Neural progenitor cell (in vitro differentiated cells): ENCODE measurements around the gene C18orf63. TPM values are rescaled to one million over a fixed set of nuclear protein-coding genes. Genes with fewer than 3 reads are reported as not detected.

Experiments used
- DNase-seq: peaks from one replicate; pipeline ENCODE4 v3.0.0-alpha.2; 2016; ENCODE audit warnings: low spot score
- H2AFZ ChIP-seq: fragments of 200-600 bp; sonication (generic); replicated peaks from 2 replicates; pipeline ENCODE4 v1.6.1; 2016; ENCODE audit warnings: antibody characterized with exemption
- H3F3A ChIP-seq: fragments of 200-600 bp; sonication (generic); 2 replicates; pipeline ENCODE4 v1.6.1; 2016; ENCODE audit warnings: antibody characterized with exemption, low read depth
- H3K27ac ChIP-seq: fragments of 200-600 bp; sonication (generic); 2 replicates; pipeline ENCODE4 v1.5.1; 2016; ENCODE audit warnings: mild to moderate bottlenecking
- H3K27me3 ChIP-seq: fragments of 200-600 bp; sonication (generic); 2 replicates; pipeline ENCODE4 v1.6.1; 2016; ENCODE audit warnings: mild to moderate bottlenecking, moderate library complexity
- H3K36me3 ChIP-seq: fragments of 200-600 bp; sonication (generic); 2 replicates; pipeline ENCODE4 v1.5.1; 2016
- H3K4me1 ChIP-seq: fragments of 200-600 bp; sonication (generic); 2 replicates; pipeline ENCODE4 v1.6.1; 2016; ENCODE audit warnings: mixed run types
- H3K4me2 ChIP-seq: fragments of 200-600 bp; sonication (generic); 2 replicates; pipeline ENCODE4 v1.6.1; 2016
- H3K4me3 ChIP-seq: fragments of 200-600 bp; sonication (generic); 2 replicates; pipeline ENCODE4 v1.5.1; 2016
- H3K79me2 ChIP-seq: fragments of 200-600 bp; sonication (generic); 2 replicates; pipeline ENCODE4 v1.6.1; 2016; ENCODE audit warnings: low read depth
- H3K9ac ChIP-seq: fragments of 200-600 bp; sonication (generic); 2 replicates; pipeline ENCODE4 v1.6.1; 2016
- H3K9me3 ChIP-seq: fragments of 200-600 bp; sonication (generic); 2 replicates; pipeline ENCODE4 v1.5.1; 2016; ENCODE audit warnings: low read depth
- H4K20me1 ChIP-seq: fragments of 200-600 bp; sonication (generic); 2 replicates; pipeline ENCODE4 v1.6.1; 2016; ENCODE audit warnings: low read depth
- H3K27ac Mint-ChIP-seq: 3 replicates; pipeline ENCODE4 v1.8.0; 2021; ENCODE audit warnings: mixed read lengths
- H3K27me3 Mint-ChIP-seq: 2 replicates; pipeline ENCODE4 v1.8.0; 2022; ENCODE audit warnings: low read depth, mild to moderate bottlenecking, inconsistent platforms, moderate library complexity, mixed read lengths; ENCODE audit not compliant: insufficient read depth
- H3K36me3 Mint-ChIP-seq: 3 replicates; pipeline ENCODE4 v1.8.0; 2021; ENCODE audit warnings: mixed read lengths
- H3K4me1 Mint-ChIP-seq: 3 replicates; pipeline ENCODE4 v1.8.0; 2021; ENCODE audit warnings: mixed read lengths
- H3K4me3 Mint-ChIP-seq: 3 replicates; pipeline ENCODE4 v1.8.0; 2021; ENCODE audit warnings: mild to moderate bottlenecking, moderate library complexity, mixed read lengths
- H3K9me3 Mint-ChIP-seq: 3 replicates; pipeline ENCODE4 v1.8.0; 2020; ENCODE audit warnings: mixed read lengths
- EZH2 ChIP-seq: fragments of 200-600 bp; sonication (generic); IDR thresholded peaks from 2 replicates; pipeline ENCODE4 v1.6.1; 2017; ENCODE audit warnings: antibody characterized with exemption, mild to moderate bottlenecking, moderate library complexity
- EZH2phosphoT487 ChIP-seq: fragments of 200-600 bp; sonication (generic); IDR thresholded peaks from 2 replicates; pipeline ENCODE4 v1.6.1; 2017; ENCODE audit warnings: antibody characterized with exemption
- total RNA-seq: library from RNA; depleted of rRNA; stranded (reverse); fragments of >200 nt; gene quantifications from 2 replicates; pipeline ENCODE4 v1.2.3, GENCODE V29; 2015; ENCODE audit warnings: low replicate concordance
- TF ChIP-seq, protein P1 (sequence below): fragments of 200-600 bp; sonication (generic); IDR thresholded peaks from 2 replicates; pipeline ENCODE4 v1.5.1; 2017; ENCODE audit warnings: antibody characterized with exemption, mild to moderate bottlenecking

The C18orf63 gene
- total RNA-seq, 1 donor from 2014 or later = not detected

DNA sequence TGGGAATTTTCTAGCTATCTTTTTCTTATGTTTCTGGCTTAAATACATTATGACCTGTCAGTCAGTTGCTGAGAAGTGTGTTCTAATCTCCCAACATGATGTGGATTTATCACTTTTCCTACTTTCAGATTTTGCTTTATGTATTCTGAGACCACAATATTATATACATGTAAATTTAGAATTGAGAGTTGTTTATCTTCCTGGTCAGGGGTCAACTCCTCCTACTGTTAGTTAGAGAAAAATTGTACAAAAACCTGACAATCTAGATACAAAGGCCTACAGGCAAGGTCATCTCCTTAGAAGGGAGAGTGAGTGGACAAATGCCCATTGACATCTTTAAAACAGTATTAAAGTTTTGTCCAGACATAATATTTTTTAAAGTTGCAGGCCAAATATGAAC, 30.6 kb downstream of the C18orf63 start:
- Histone ChIP-seq H4K20me1 (no peaks in the 10 kb centered on the region), H3K9me3 (no peaks in the 10 kb centered on the region), H3K4me1 (no peaks in the 10 kb centered on the region), H3K79me2 (no peaks in the 10 kb centered on the region), H3K27ac (no peak overlapping the region), H3K4me3 (no peak overlapping the region), H3K9ac (no peak overlapping the region), H3K4me2 (no peak overlapping the region), H2AFZ (no peak overlapping the region), H3K27me3 (no peaks in the 10 kb centered on the region), H3F3A (no peaks in the 10 kb centered on the region), H3K36me3 (no peaks in the 10 kb centered on the region)
- peaks cover under 1% of the 10 kb centered on the region for H3K27me3 Mint-ChIP-seq
- TF ChIP-seq, protein P1, sequence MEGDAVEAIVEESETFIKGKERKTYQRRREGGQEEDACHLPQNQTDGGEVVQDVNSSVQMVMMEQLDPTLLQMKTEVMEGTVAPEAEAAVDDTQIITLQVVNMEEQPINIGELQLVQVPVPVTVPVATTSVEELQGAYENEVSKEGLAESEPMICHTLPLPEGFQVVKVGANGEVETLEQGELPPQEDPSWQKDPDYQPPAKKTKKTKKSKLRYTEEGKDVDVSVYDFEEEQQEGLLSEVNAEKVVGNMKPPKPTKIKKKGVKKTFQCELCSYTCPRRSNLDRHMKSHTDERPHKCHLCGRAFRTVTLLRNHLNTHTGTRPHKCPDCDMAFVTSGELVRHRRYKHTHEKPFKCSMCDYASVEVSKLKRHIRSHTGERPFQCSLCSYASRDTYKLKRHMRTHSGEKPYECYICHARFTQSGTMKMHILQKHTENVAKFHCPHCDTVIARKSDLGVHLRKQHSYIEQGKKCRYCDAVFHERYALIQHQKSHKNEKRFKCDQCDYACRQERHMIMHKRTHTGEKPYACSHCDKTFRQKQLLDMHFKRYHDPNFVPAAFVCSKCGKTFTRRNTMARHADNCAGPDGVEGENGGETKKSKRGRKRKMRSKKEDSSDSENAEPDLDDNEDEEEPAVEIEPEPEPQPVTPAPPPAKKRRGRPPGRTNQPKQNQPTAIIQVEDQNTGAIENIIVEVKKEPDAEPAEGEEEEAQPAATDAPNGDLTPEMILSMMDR = no peak
- TF ChIP-seq EZH2phosphoT487 (no peak), EZH2 (no peak)
- no peaks in the 10 kb centered on the region for H3K9me3 Mint-ChIP-seq
- no peak overlapping the region for H3K27ac Mint-ChIP-seq
- DNase-seq = no peak
- no peaks in the 10 kb centered on the region for H3K36me3 Mint-ChIP-seq
- H3K4me3 Mint-ChIP-seq = no peak overlapping the region
- no peaks in the 10 kb centered on the region for H3K4me1 Mint-ChIP-seq

DNA sequence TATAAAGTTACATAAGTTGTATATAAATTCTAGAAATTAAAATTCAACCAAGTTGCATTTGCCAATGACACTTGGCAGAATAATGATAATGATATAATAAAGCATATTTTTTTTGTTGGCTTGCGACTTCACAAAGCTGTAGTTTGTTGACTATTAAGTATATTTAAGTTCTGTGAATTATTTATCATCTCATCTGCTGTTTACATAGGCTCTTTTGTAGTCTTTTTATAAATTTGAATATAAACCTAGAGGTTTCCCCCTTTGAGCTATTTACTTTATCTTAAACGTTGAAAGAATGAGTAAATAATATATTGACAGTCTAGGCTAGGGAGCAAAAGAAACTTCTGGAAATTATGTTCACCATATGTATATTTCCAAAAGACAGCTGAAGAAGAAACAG, 32.9 kb downstream of the C18orf63 start:
- no peaks in the 10 kb centered on the region for H3K4me1 Mint-ChIP-seq
- TF ChIP-seq, protein P1 = no peak
- no peak for TF ChIP-seq EZH2phosphoT487
- no peak for TF ChIP-seq EZH2
- no peak overlapping the region for H3K9ac ChIP-seq
- H3K79me2 ChIP-seq = no peaks in the 10 kb centered on the region
- H3K9me3 ChIP-seq = no peaks in the 10 kb centered on the region
- H3K4me1 ChIP-seq = no peaks in the 10 kb centered on the region
- no peaks in the 10 kb centered on the region for H3K9me3 Mint-ChIP-seq
- no peaks in the 10 kb centered on the region for H3K36me3 Mint-ChIP-seq
- no peak overlapping the region for H3K4me3 ChIP-seq
- H3F3A ChIP-seq = no peaks in the 10 kb centered on the region
- no peaks in the 10 kb centered on the region for H3K36me3 ChIP-seq
- H4K20me1 ChIP-seq = no peaks in the 10 kb centered on the region
- H3K4me3 Mint-ChIP-seq = no peak overlapping the region
- no peak overlapping the region for H3K27ac ChIP-seq
- H3K27ac Mint-ChIP-seq = no peak overlapping the region
- H3K4me2 ChIP-seq = no peak overlapping the region
- DNase-seq = no peak
- H3K27me3 ChIP-seq = no peaks in the 10 kb centered on the region
- H3K27me3 Mint-ChIP-seq = peaks cover 5% of the 10 kb centered on the region
- no peak overlapping the region for H2AFZ ChIP-seq

DNA sequence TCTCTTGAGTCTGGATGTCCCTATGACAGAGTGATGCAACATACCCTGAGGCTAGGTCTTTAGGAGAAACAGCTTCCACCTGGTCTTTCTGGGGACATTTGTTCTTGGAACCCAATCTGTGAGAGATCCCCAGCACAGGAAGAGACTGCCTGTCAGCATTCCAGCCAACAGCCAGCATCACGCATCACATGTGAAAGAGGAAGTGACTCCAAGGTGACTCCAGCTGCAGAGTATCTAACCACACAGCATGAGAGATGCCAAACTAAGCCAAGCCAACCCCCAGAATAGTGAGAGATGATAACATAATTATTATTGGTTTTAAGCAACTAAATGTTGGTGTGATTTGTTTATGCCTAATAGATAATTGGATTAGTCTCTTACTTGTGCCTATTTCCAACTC, 35.7 kb downstream of the C18orf63 start:
- H3K9me3 ChIP-seq = no peaks in the 10 kb centered on the region
- H2AFZ ChIP-seq = no peak overlapping the region
- H3K27me3 Mint-ChIP-seq = peaks cover 5% of the 10 kb centered on the region
- H3F3A ChIP-seq = no peaks in the 10 kb centered on the region
- no peaks in the 10 kb centered on the region for H3K79me2 ChIP-seq
- no peaks in the 10 kb centered on the region for H3K4me1 Mint-ChIP-seq
- H3K27me3 ChIP-seq = peaks cover 21% of the 10 kb centered on the region
- no peak overlapping the region for H3K4me3 ChIP-seq
- H3K4me1 ChIP-seq = no peaks in the 10 kb centered on the region
- TF ChIP-seq, protein P1 = no peak
- TF ChIP-seq EZH2 = no peak
- TF ChIP-seq EZH2phosphoT487 = no peak
- H3K36me3 ChIP-seq = no peaks in the 10 kb centered on the region
- no peak overlapping the region for H3K27ac ChIP-seq
- no peak for DNase-seq
- no peak overlapping the region for H3K9ac ChIP-seq
- no peak overlapping the region for H3K27ac Mint-ChIP-seq
- H3K4me3 Mint-ChIP-seq = no peak overlapping the region
- no peaks in the 10 kb centered on the region for H4K20me1 ChIP-seq
- H3K4me2 ChIP-seq = no peak overlapping the region
- H3K9me3 Mint-ChIP-seq = no peaks in the 10 kb centered on the region
- H3K36me3 Mint-ChIP-seq = no peaks in the 10 kb centered on the region
